HG03520 (cell line): ENCODE data around the gene RNF208.
"Not testable (repeated sequence)": the region's sequence is repeated elsewhere in the genome, so short reads cannot be mapped to it uniquely, and the experiment has no call there.

Experiments used
- ATAC-seq: cut with Tn5 transposase; IDR thresholded peaks from one replicate; pipeline ENCODE4 v1.9.1; 2021; ENCODE audit warnings: mild to moderate bottlenecking, moderate library complexity; ENCODE audit not compliant: unreplicated experiment

RNF208 gene

GRCh38 chr9:137222190-137223077 is at the start of gene RNF208:
Gene RNF208, minus strand, starts transcription at chr9:137222240. Its CDS starts 1,028 bp downstream, at chr9:137221212.
- no peak for ATAC-seq

- ATAC-seq: no peak
Measured at GRCh38 chr9:137271696-137272076, 49.6 kb upstream of the RNF208 start.

GRCh38 chr9:137270929-137271695 is 49.1 kb upstream of the RNF208 start:
- no peak for ATAC-seq

- ATAC-seq: no peak
Measured at GRCh38 chr9:137269231-137269772, 47.3 kb upstream of the RNF208 start.

GRCh38 chr9:137268538-137269201 is 46.6 kb upstream of the RNF208 start:
- no peak for ATAC-seq

- no peak for ATAC-seq
Measured at GRCh38 chr9:137267933-137268355, 45.9 kb upstream of the RNF208 start.

GRCh38 chr9:137266585-137267453 is 44.8 kb upstream of the RNF208 start:
- ATAC-seq: no peak

GRCh38 chr9:137266162-137266527 is 44.1 kb upstream of the RNF208 start:
- ATAC-seq: no peak

GRCh38 chr9:137265496-137266161 is 43.6 kb upstream of the RNF208 start:
- ATAC-seq: no peak

GRCh38 chr9:137264067-137264466 is 42.0 kb upstream of the RNF208 start:
- no peak for ATAC-seq

GRCh38 chr9:137263506-137263905 is 41.5 kb upstream of the RNF208 start:
- ATAC-seq: no peak

- ATAC-seq: no peak
Measured at GRCh38 chr9:137262909-137263285, 40.9 kb upstream of the RNF208 start.

GRCh38 chr9:137262173-137262908 is 40.3 kb upstream of the RNF208 start:
- not testable (repeated sequence) for ATAC-seq

- ATAC-seq: no peak
Measured at GRCh38 chr9:137256856-137257255, 34.8 kb upstream of the RNF208 start.

- ATAC-seq: no peak
Measured at GRCh38 chr9:137256362-137256761, 34.3 kb upstream of the RNF208 start.

GRCh38 chr9:137255448-137256114 is 33.5 kb upstream of the RNF208 start:
- ATAC-seq: no peak

GRCh38 chr9:137254624-137255447 is 32.8 kb upstream of the RNF208 start, which contains the start of gene NELFB:
Gene NELFB, plus strand, starts transcription at chr9:137255327.
- peak; percentile 64 for ATAC-seq
